ENCODE measurements around the gene ZCCHC7.

GRCh38 chr9:37238122-37238521, 117.7 kb downstream of the ZCCHC7 start:
- TF ChIP-seq, protein P1, sequence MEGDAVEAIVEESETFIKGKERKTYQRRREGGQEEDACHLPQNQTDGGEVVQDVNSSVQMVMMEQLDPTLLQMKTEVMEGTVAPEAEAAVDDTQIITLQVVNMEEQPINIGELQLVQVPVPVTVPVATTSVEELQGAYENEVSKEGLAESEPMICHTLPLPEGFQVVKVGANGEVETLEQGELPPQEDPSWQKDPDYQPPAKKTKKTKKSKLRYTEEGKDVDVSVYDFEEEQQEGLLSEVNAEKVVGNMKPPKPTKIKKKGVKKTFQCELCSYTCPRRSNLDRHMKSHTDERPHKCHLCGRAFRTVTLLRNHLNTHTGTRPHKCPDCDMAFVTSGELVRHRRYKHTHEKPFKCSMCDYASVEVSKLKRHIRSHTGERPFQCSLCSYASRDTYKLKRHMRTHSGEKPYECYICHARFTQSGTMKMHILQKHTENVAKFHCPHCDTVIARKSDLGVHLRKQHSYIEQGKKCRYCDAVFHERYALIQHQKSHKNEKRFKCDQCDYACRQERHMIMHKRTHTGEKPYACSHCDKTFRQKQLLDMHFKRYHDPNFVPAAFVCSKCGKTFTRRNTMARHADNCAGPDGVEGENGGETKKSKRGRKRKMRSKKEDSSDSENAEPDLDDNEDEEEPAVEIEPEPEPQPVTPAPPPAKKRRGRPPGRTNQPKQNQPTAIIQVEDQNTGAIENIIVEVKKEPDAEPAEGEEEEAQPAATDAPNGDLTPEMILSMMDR (IDR thresholded peaks at IDR 0.05; ENCODE audit: low read depth, low read length) = no peak
- no peak for TF ChIP-seq EZH2phosphoT487 (IDR thresholded peaks at IDR 0.05; ENCODE audit: low read depth)

All from OCI-LY3 (cell line).